Colonic mucosa (tissue), 4 donors: ENCODE measurements around the gene PARD3B. TPM values are rescaled to one million over a fixed set of nuclear protein-coding genes. Genes with fewer than 3 reads are reported as not detected.

ENCODE experiments used
- DNase-seq: peaks from one replicate; pipeline ENCODE4 v3.0.0-alpha.2; 2020
- H3K27ac ChIP-seq: fragments of 200-600 bp; one replicate; pipeline ENCODE4 v1.8.0; 2021
- H3K27me3 ChIP-seq: fragments of 200-600 bp; one replicate; pipeline ENCODE4 v1.8.0; 2021
- H3K36me3 ChIP-seq: fragments of 200-600 bp; one replicate; pipeline ENCODE4 v1.8.0; 2021
- H3K4me1 ChIP-seq: fragments of 200-600 bp; one replicate; pipeline ENCODE4 v1.8.0; 2021; ENCODE audit warnings: mild to moderate bottlenecking
- H3K4me3 ChIP-seq: fragments of 200-600 bp; one replicate; pipeline ENCODE4 v1.8.0; 2021
- H3K9ac ChIP-seq, 2 donors: one replicate each; pipeline ENCODE4 v1.7.0; 2013; ENCODE audit warnings: control low read depth in 2 of 2, low read depth in 2 of 2, low read length in 2 of 2
- H3K9me3 ChIP-seq: fragments of 200-600 bp; one replicate; pipeline ENCODE4 v1.8.0; 2021
- CTCF ChIP-seq: fragments of 200-600 bp; IDR thresholded peaks from one replicate; pipeline ENCODE4 v1.8.0; 2022; ENCODE audit warnings: antibody characterized with exemption, mild to moderate bottlenecking
- intact Hi-C: fragments of 100-400 bp; cut with DNase I; formaldehyde crosslinking; loops from one replicate; pipeline ENCODE4 v1.14.1; 2022
- total RNA-seq, 2 donors: library from RNA; stranded (reverse); fragmentation: NEBNext Ultra II Directional in 1 of 2; extraction: Animal tissue kit (Norgen Biotek cat#: 25700) in 1 of 2; gene quantifications; one replicate each; pipeline ENCODE4 v1.2.1, GENCODE V29; 2021
- donor health status: healthy.
- donor health status: DM: no; HTN: no; CAD: no.
- donor health status: DM: no; HTN: no; CAD: no.

Gene PARD3B
- total RNA-seq, 2 donors from 2014 or later, result 20.0 to 24.2 TPM

- intact Hi-C loops, result no loop called here
- DNase-seq, result no peak
- no peak overlapping the region for H3K4me3 ChIP-seq
- H3K9ac ChIP-seq, result no peak overlapping the region
- H3K4me1 ChIP-seq, result no peaks in the 10 kb centered on the region
- no peak for TF ChIP-seq CTCF
- H3K27ac ChIP-seq, result no peak overlapping the region
- no peaks in the 10 kb centered on the region for H3K9me3 ChIP-seq
- H3K36me3 ChIP-seq, result no peaks in the 10 kb centered on the region
- H3K27me3 ChIP-seq, result no peaks in the 10 kb centered on the region
Observed at GRCh38 chr2:205001300-205001966, 456.2 kb downstream of the PARD3B start.

- H3K9me3 ChIP-seq, result no peaks in the 10 kb centered on the region
- no peak overlapping the region for H3K4me3 ChIP-seq
- H3K36me3 ChIP-seq, result no peaks in the 10 kb centered on the region
- no peak overlapping the region for H3K27ac ChIP-seq
- H3K9ac ChIP-seq, result no peak overlapping the region
- no peaks in the 10 kb centered on the region for H3K4me1 ChIP-seq
- DNase-seq, result no peak
- TF ChIP-seq CTCF, result no peak
- intact Hi-C loops, result no loop called here
- H3K27me3 ChIP-seq, result no peaks in the 10 kb centered on the region
Observed at GRCh38 chr2:205002390-205002789, 457.1 kb downstream of the PARD3B start.

- no peak overlapping the region for H3K9ac ChIP-seq
- TF ChIP-seq CTCF, result no peak
- no peaks in the 10 kb centered on the region for H3K36me3 ChIP-seq
- no peaks in the 10 kb centered on the region for H3K9me3 ChIP-seq
- H3K4me3 ChIP-seq, result no peak overlapping the region
- no peaks in the 10 kb centered on the region for H3K4me1 ChIP-seq
- no peaks in the 10 kb centered on the region for H3K27me3 ChIP-seq
- no peak overlapping the region for H3K27ac ChIP-seq
- no peak for DNase-seq
- intact Hi-C loops, result no loop called here
Observed at GRCh38 chr2:205003288-205003687, 458.0 kb downstream of the PARD3B start.

- Histone ChIP-seq H3K27ac (no peak overlapping the region), H3K4me3 (no peak overlapping the region), H3K9ac (no peak overlapping the region), H3K36me3 (no peaks in the 10 kb centered on the region), H3K27me3 (no peaks in the 10 kb centered on the region), H3K4me1 (no peaks in the 10 kb centered on the region), H3K9me3 (no peaks in the 10 kb centered on the region)
- no peak for TF ChIP-seq CTCF
- DNase-seq, result no peak
- intact Hi-C loops, result no loop called here
Observed at GRCh38 chr2:205010196-205010595, 464.9 kb downstream of the PARD3B start.

- H3K27me3 ChIP-seq, result no peaks in the 10 kb centered on the region
- no peaks in the 10 kb centered on the region for H3K4me1 ChIP-seq
- H3K4me3 ChIP-seq, result no peak overlapping the region
- H3K36me3 ChIP-seq, result no peaks in the 10 kb centered on the region
- no peak overlapping the region for H3K27ac ChIP-seq
- H3K9ac ChIP-seq, result no peak overlapping the region
- H3K9me3 ChIP-seq, result no peaks in the 10 kb centered on the region
- TF ChIP-seq CTCF, result no peak
- DNase-seq, result no peak
- intact Hi-C loops, result no loop called here
Observed at GRCh38 chr2:205011031-205011430, 465.8 kb downstream of the PARD3B start.
